Pancreas (tissue), 10 donors: ENCODE measurements around the gene RTN1. TPM values are rescaled to one million over a fixed set of nuclear protein-coding genes. Genes with fewer than 3 reads are reported as not detected.

Experiments used
- ATAC-seq, 4 donors: fragments of 200-7000 bp; cut with Tn5 transposase; one replicate each; pipeline versions ENCODE4 v1.8.0 to v1.9.1; 2020; ENCODE audit warnings: mild to moderate bottlenecking in 4 of 4, moderate library complexity in 4 of 4
- DNase-seq, 6 donors: peaks; one replicate each; pipeline ENCODE4 v3.0.0-alpha.2; 2020
- FAIRE-seq: peaks from 2 replicates; lab custom pipeline; 2012; peaks lifted over from hg19 to GRCh38; lab: Jason Lieb, UNC
- H3K27ac ChIP-seq, 4 donors: fragments of 200-600 bp; sonication (generic); 1 replicate in 3 of 4; 2 replicates in 1 of 4; pipeline versions ENCODE4 v1.5.0 to v1.8.0; 2020
- H3K27me3 ChIP-seq, 4 donors: fragments of 200-600 bp; one replicate each; pipeline ENCODE4 v1.8.0; 2021
- H3K36me3 ChIP-seq, 3 donors: fragments of 200-600 bp; sonication (generic) in 1 of 3; one replicate each; pipeline versions ENCODE4 v1.5.0 to v1.8.0; 2020 to 2021
- H3K4me1 ChIP-seq, 3 donors: fragments of 200-600 bp; one replicate each; pipeline ENCODE4 v1.8.0; 2021
- H3K4me3 ChIP-seq, 4 donors: fragments of 200-600 bp; sonication (generic) in 2 of 4; one replicate each; pipeline versions ENCODE4 v1.5.0 to v1.8.0; 2020 to 2021
- H3K9me3 ChIP-seq, 4 donors: fragments of 200-600 bp; one replicate each; pipeline ENCODE4 v1.8.0; 2021
- CTCF ChIP-seq, 4 donors: fragments of 200-600 bp; sonication (generic) in 3 of 4; IDR thresholded peaks; one replicate each; pipeline versions ENCODE4 v1.5.0 to v1.8.0; 2021; ENCODE audit warnings: antibody characterized with exemption in 4 of 4
- whole genome bisulfite sequencing, 2 donors: extraction: QIAGEN DNeasy Blood & Tissue Kit; methylation state at CpG; one replicate each; pipeline ENCODE4 v1.1.7; 2013; 5-methylcytosine and 5-hydroxymethylcytosine counted together
- intact Hi-C, 3 donors: fragments of 100-400 bp; cut with DNase I; formaldehyde crosslinking; loops; one replicate each; pipeline versions ENCODE4 v1.11.1 to v1.14.2; 2022
- polyA plus RNA-seq, 2 donors: library from polyadenylated mRNA; stranded (reverse); fragments of 200-250 nt; gene quantifications; one replicate each; pipeline ENCODE4 v1.2.3, GENCODE V29; 2013
- total RNA-seq, 6 donors: library from RNA; stranded (reverse); fragmentation: NEBNext Ultra II Directional in 4 of 6; extraction: Animal tissue kit (Norgen Biotek cat#: 25700) in 4 of 6; gene quantifications; one replicate each; pipeline versions ENCODE4 v1.2.1 to v1.2.4, GENCODE V29; 2021 to 2023
- donor health status: healthy with polysubstance abuse.
- donor health status: DM: no; HTN: no; CAD: no; lungs with moderate emphysema.
- donor health status: DM: no; HTN: no; CAD: no.
- donor health status: control.
- donor health status: control.
- donor health status: Bipolar disorder and iron deficiency.
- donor health status: DM: yes; HTN: yes; CAD: no.
- donor health status: DM: no; HTN: no; CAD: no.
- donor health status: DM: no; HTN: no; CAD: no.
- donor health status: DM: yes; HTN: yes; CAD: no.

The RTN1 gene
- total and polyA plus RNA-seq, 8 donors: 0.97 to 42.0 (median 5.3) TPM

GRCh38 chr14:59585891-59586554 lies 284.6 kb downstream of the RTN1 start:
- Histone ChIP-seq H3K27me3 (no peaks in the 10 kb centered on the region), H3K36me3 (no peaks in the 10 kb centered on the region), H3K9me3 (no peaks in the 10 kb centered on the region), H3K4me1 (no peaks in the 10 kb centered on the region), H3K4me3 (no peak overlapping the region), H3K27ac (no peak overlapping the region)
- whole genome bisulfite sequencing, 2 donors: 85 to 87% methylated on average over 10 of the region's 10 CpGs
- no peak for TF ChIP-seq CTCF (IDR thresholded peaks at IDR 0.05)
- intact Hi-C loops: no loop called here
- no peak for ATAC-seq
- DNase-seq: no peak
- no peak for FAIRE-seq

DNA sequence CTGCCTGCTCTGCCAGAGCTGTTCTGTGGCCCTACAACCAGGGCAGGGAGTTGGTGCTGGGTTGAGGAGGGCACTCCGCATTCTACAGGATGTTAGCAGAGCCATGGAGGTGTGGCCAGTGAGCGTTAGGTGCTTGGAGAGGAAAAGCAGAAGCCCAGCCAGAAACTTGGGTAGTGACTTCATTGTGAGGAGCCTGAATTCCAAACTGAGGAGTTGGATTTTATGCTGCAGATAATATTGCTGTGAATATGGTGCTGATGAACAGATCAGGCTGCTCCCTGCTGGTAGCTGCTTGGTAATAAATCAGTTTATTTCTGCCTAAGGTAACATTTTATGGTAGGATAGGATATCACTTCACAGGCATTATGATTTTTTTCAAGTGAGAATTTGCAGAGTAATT lies 286.8 kb downstream of the RTN1 start:
- no peaks in the 10 kb centered on the region for H3K9me3 ChIP-seq
- DNase-seq (no peak), FAIRE-seq (no peak), ATAC-seq (no peak)
- H3K27ac ChIP-seq: no peak overlapping the region
- H3K4me1 ChIP-seq: no peaks in the 10 kb centered on the region
- intact Hi-C loops: no loop called here
- WGBS, 2 donors: 66 to 72% methylated on average over 2 of the region's 2 CpGs
- H3K27me3 ChIP-seq: no peaks in the 10 kb centered on the region
- TF ChIP-seq CTCF (IDR thresholded peaks at IDR 0.05): no peak
- H3K4me3 ChIP-seq: no peak overlapping the region
- H3K36me3 ChIP-seq: no peaks in the 10 kb centered on the region

- no peaks in the 10 kb centered on the region for H3K9me3 ChIP-seq
- intact Hi-C loops: no loop called here
- H3K4me3 ChIP-seq: no peak overlapping the region
- ATAC-seq (peak in 2 of 4 donors; percentile 46 to 53), DNase-seq (no peak), FAIRE-seq (no peak)
- TF ChIP-seq CTCF (IDR thresholded peaks at IDR 0.05): no peak
- no peaks in the 10 kb centered on the region for H3K27me3 ChIP-seq
- no peak overlapping the region for H3K27ac ChIP-seq
- H3K4me1 ChIP-seq: no peaks in the 10 kb centered on the region
- WGBS, 2 donors: 80 to 83% methylated on average over 23 of the region's 23 CpGs
- no peaks in the 10 kb centered on the region for H3K36me3 ChIP-seq
Observed at GRCh38 chr14:59582845-59583509, 287.6 kb downstream of the RTN1 start.

DNA sequence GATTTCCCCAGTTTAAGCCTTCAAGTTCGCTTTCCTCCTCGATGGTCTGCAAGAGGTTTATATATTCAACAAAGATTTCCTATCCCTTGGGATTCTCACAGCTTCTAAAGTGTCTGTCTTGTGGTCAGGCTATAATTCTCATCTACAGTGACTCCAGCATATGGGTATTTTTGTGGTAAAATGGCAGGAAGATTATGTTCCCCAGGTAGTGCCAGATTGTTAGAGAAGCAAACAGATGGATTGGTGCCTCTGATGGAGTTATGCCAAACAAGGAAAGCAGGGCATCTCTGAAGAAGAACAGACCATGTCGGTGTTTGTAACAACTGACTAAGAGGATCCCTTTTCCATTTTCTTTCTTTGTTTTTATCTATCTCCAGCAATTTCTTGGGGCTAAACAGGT lies 288.4 kb downstream of the RTN1 start:
- Histone ChIP-seq H3K27ac (no peak overlapping the region), H3K36me3 (no peaks in the 10 kb centered on the region), H3K4me1 (no peaks in the 10 kb centered on the region), H3K9me3 (no peaks in the 10 kb centered on the region), H3K27me3 (no peaks in the 10 kb centered on the region), H3K4me3 (no peak overlapping the region)
- no peak for DNase-seq
- no peak for TF ChIP-seq CTCF (IDR thresholded peaks at IDR 0.05)
- no peak for FAIRE-seq
- intact Hi-C loops: no loop called here
- ATAC-seq: no peak
- WGBS, 2 donors: 92 to 93% methylated on average over 3 of the region's 3 CpGs

DNA sequence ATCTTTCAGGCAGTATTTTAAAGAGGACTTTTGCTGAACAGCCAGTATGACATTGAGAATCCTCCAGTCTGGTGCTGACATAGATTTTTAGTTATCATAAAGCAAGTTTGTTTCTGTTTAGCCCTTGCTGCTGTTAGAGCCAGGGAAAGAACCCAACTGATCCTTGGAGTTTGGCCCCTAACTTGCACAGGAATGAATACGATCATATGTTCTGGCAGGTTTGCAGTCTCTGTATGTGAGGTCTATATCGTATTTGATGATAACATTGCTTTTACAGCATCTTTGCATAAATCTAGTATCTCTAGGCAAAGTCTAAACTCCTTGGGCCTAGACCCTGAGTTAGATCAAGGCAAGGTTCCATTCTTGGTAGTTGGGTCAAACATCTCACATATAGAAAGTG lies 289.7 kb downstream of the RTN1 start:
- no peak for TF ChIP-seq CTCF (IDR thresholded peaks at IDR 0.05)
- FAIRE-seq (no peak), ATAC-seq (no peak), DNase-seq (no peak)
- WGBS, 2 donors: 39 to 61% methylated on average over 2 of the region's 2 CpGs
- no peaks in the 10 kb centered on the region for H3K9me3 ChIP-seq
- H3K36me3 ChIP-seq: no peaks in the 10 kb centered on the region
- H3K4me1 ChIP-seq: no peaks in the 10 kb centered on the region
- no peaks in the 10 kb centered on the region for H3K27me3 ChIP-seq
- intact Hi-C loops: no loop called here
- no peak overlapping the region for H3K27ac ChIP-seq
- no peak overlapping the region for H3K4me3 ChIP-seq
